IMR-90 (cell line): ENCODE data around the gene DOCK10. TPM values are rescaled to one million over a fixed set of nuclear protein-coding genes. Genes with fewer than 3 reads are reported as not detected.

Source experiments
- ATAC-seq: fragments of 200-7000 bp; cut with Tn5 transposase; 2 replicates; pipeline ENCODE4 v1.9.1; 2020; ENCODE audit warnings: low read depth, mild to moderate bottlenecking, moderate library complexity
- BruUV-seq: library from RNA; stranded (reverse); fragments of 400-500 nt; replicated peaks from 2 replicates; lab custom pipeline; 2021; lab: Mats Ljungman, UMichigan
- CTCF ChIA-PET: fragments of 300-600 bp; formaldehyde crosslinking; extraction: SDS; loops from one replicate; lab custom pipeline; 2021; ENCODE audit warnings: antibody characterized with exemption; lab: Yijun Ruan, JAX
- POLR2A ChIA-PET: fragments of 300-600 bp; sonication (Branson Sonifier 250); formaldehyde crosslinking; loops from one replicate; lab custom pipeline; 2022; ENCODE audit warnings: antibody characterized with exemption; ENCODE audit not compliant: unreplicated experiment; lab: Charles Lee
- DNase-seq: peaks from one replicate; pipeline ENCODE4 v3.0.0; 2013
- H2AFZ ChIP-seq: replicated peaks from 2 replicates; pipeline ENCODE3; 2013; ENCODE audit warnings: low read length, mild to moderate bottlenecking; ENCODE audit not compliant: poor library complexity
- H2AK5ac ChIP-seq: 2 replicates; pipeline ENCODE4 v1.6.1; 2013; ENCODE audit warnings: low read depth, low read length, inconsistent platforms
- H2AK9ac ChIP-seq: replicated peaks from 2 replicates; pipeline ENCODE3; 2013; ENCODE audit warnings: mild to moderate bottlenecking, low read depth, low read length, moderate library complexity; ENCODE audit not compliant: poor library complexity
- H2BK120ac ChIP-seq: 2 replicates; pipeline ENCODE4 v1.6.1; 2013; ENCODE audit warnings: low read depth, low read length, inconsistent platforms
- H2BK15ac ChIP-seq: 3 replicates; pipeline ENCODE4 v1.6.1; 2013; ENCODE audit warnings: low read depth, low read length, inconsistent platforms
- H2BK20ac ChIP-seq: 2 replicates; pipeline ENCODE4 v1.6.1; 2013; ENCODE audit warnings: low read depth, mild to moderate bottlenecking, inconsistent platforms, low read length, moderate library complexity
- H2BK5ac ChIP-seq: 2 replicates; pipeline ENCODE4 v1.6.1; 2013; ENCODE audit warnings: mild to moderate bottlenecking, low read depth, low read length, inconsistent platforms; ENCODE audit not compliant: poor library complexity, severe bottlenecking
- H3K14ac ChIP-seq: replicated peaks from 2 replicates; pipeline ENCODE4 v1.6.1; 2013; ENCODE audit warnings: low read depth, low read length, inconsistent platforms
- H3K18ac ChIP-seq: 2 replicates; pipeline ENCODE4 v1.6.1; 2013; ENCODE audit warnings: low read depth, low read length, control low read depth
- H3K23ac ChIP-seq: 2 replicates; pipeline ENCODE4 v1.6.1; 2013; ENCODE audit warnings: low read depth, low read length, inconsistent platforms
- H3K27ac ChIP-seq: 2 replicates; pipeline ENCODE4 v1.5.1; 2013; ENCODE audit warnings: mild to moderate bottlenecking, control low read depth, low read length; ENCODE audit not compliant: insufficient read depth
- H3K27me3 ChIP-seq: 2 replicates; pipeline ENCODE4 v1.6.1; 2013; ENCODE audit warnings: low read length; ENCODE audit not compliant: control insufficient read depth, insufficient read depth
- H3K36me3 ChIP-seq: 2 replicates; pipeline ENCODE4 v1.6.1; 2013; ENCODE audit warnings: low read length, mixed read lengths; ENCODE audit not compliant: control insufficient read depth, insufficient read depth
- H3K4ac ChIP-seq: 2 replicates; pipeline ENCODE4 v1.6.1; 2013; ENCODE audit warnings: low read depth, low read length, inconsistent platforms
- H3K4me1 ChIP-seq: 2 replicates; pipeline ENCODE4 v1.6.1; 2013; ENCODE audit warnings: low read length, mixed read lengths; ENCODE audit not compliant: control insufficient read depth, insufficient read depth
- H3K4me2 ChIP-seq: 2 replicates; pipeline ENCODE4 v1.6.1; 2013; ENCODE audit warnings: low read depth, mild to moderate bottlenecking, control low read depth, low read length, moderate library complexity
- H3K4me3 ChIP-seq: 2 replicates; pipeline ENCODE4 v1.5.1; 2013; ENCODE audit warnings: low read depth, mild to moderate bottlenecking, control low read depth, low read length, moderate library complexity; ENCODE audit not compliant: insufficient read depth
- H3K56ac ChIP-seq: 2 replicates; pipeline ENCODE4 v1.6.1; 2013; ENCODE audit warnings: low read length, inconsistent platforms; ENCODE audit not compliant: insufficient read depth; ENCODE audit errors: extremely low read depth
- H3K79me1 ChIP-seq, 2 experiments: 2 replicates each; pipeline ENCODE4 v1.6.1; 2013; ENCODE audit warnings: low read length in 2 of 2, inconsistent platforms in 1 of 2, low read depth in 1 of 2
- H3K9ac ChIP-seq: 2 replicates; pipeline ENCODE4 v1.6.1; 2013; ENCODE audit warnings: low read depth, low read length, control low read depth
- H3K9me1 ChIP-seq: 2 replicates; pipeline ENCODE4 v1.6.1; 2013; ENCODE audit warnings: low read length, inconsistent platforms; ENCODE audit not compliant: insufficient read depth
- H3K9me3 ChIP-seq: 2 replicates; pipeline ENCODE4 v1.6.1; 2013; ENCODE audit warnings: low read length; ENCODE audit not compliant: control insufficient read depth, insufficient read depth
- H4K20me1 ChIP-seq: 2 replicates; pipeline ENCODE4 v1.6.1; 2013; ENCODE audit warnings: low read length, inconsistent platforms; ENCODE audit not compliant: insufficient read depth
- H4K5ac ChIP-seq: 2 replicates; pipeline ENCODE4 v1.6.1; 2013; ENCODE audit warnings: mild to moderate bottlenecking, low read depth, low read length, control low read depth
- H4K8ac ChIP-seq, 2 experiments: 2 replicates each; pipeline ENCODE4 v1.6.1; 2013; ENCODE audit warnings: low read depth in 2 of 2, low read length in 2 of 2, control low read depth in 1 of 2, inconsistent platforms in 1 of 2
- H4K91ac ChIP-seq: 2 replicates; pipeline ENCODE4 v1.6.1; 2013; ENCODE audit warnings: low read depth, low read length, inconsistent platforms; ENCODE audit not compliant: insufficient read depth
- BHLHE40 ChIP-seq: fragments of 150-350 bp; IDR thresholded peaks from 2 replicates; pipeline ENCODE4 v1.6.1; 2016; ENCODE audit warnings: mild to moderate bottlenecking, low read depth, low read length
- CEBPB ChIP-seq: IDR thresholded peaks from 2 replicates; pipeline ENCODE4 v1.6.1; 2012; ENCODE audit warnings: low read depth, low read length, improper control_type of control experiment
- CHD1 ChIP-seq: IDR thresholded peaks from 2 replicates; pipeline ENCODE4 v1.6.1; 2012; ENCODE audit warnings: low read depth, low read length, improper control_type of control experiment
- CTCF ChIP-seq: conservative IDR thresholded peaks from 2 replicates; pipeline ENCODE4 v1.5.1; 2012; ENCODE audit warnings: mild to moderate bottlenecking, low read depth, low read length, improper control_type of control experiment
- ELK1 ChIP-seq: fragments of 150-350 bp; IDR thresholded peaks from 2 replicates; pipeline ENCODE4 v1.6.1; 2016; ENCODE audit warnings: low read depth, mild to moderate bottlenecking, low read length, moderate library complexity, borderline replicate concordance
- FOS ChIP-seq: fragments of 150-350 bp; IDR thresholded peaks from 2 replicates; pipeline ENCODE4 v1.6.1; 2016; ENCODE audit warnings: low read depth, low read length
- MAFK ChIP-seq: IDR thresholded peaks from 2 replicates; pipeline ENCODE4 v1.6.1; 2012; ENCODE audit warnings: low read depth, low read length, improper control_type of control experiment
- MAZ ChIP-seq: IDR thresholded peaks from 2 replicates; pipeline ENCODE4 v1.6.1; 2012; ENCODE audit warnings: low read depth, mild to moderate bottlenecking, low read length, improper control_type of control experiment, moderate library complexity, borderline replicate concordance
- MXI1 ChIP-seq: IDR thresholded peaks from 2 replicates; pipeline ENCODE4 v1.6.1; 2012; ENCODE audit warnings: low read depth, mild to moderate bottlenecking, low read length, moderate library complexity, borderline replicate concordance
- NFE2L2 ChIP-seq: fragments of 150-350 bp; IDR thresholded peaks from 2 replicates; pipeline ENCODE4 v1.6.1; 2016; ENCODE audit warnings: low read depth, mild to moderate bottlenecking, low read length
- POLR2A ChIP-seq: IDR thresholded peaks from 2 replicates; pipeline ENCODE4 v1.6.1; 2012; ENCODE audit warnings: mild to moderate bottlenecking, low read depth, low read length
- RAD21 ChIP-seq: IDR thresholded peaks from 2 replicates; pipeline ENCODE4 v1.6.1; 2012; ENCODE audit warnings: low read length, improper control_type of control experiment
- RCOR1 ChIP-seq: IDR thresholded peaks from 2 replicates; pipeline ENCODE4 v1.6.1; 2012; ENCODE audit warnings: mild to moderate bottlenecking, low read length, improper control_type of control experiment; ENCODE audit not compliant: insufficient replicate concordance
- RFX5 ChIP-seq: IDR thresholded peaks from 2 replicates; pipeline ENCODE4 v1.8.0; 2012; ENCODE audit warnings: low read depth, mild to moderate bottlenecking, low read length, moderate library complexity
- SMC3 ChIP-seq: fragments of 150-350 bp; IDR thresholded peaks from 2 replicates; pipeline ENCODE4 v1.6.1; 2016; ENCODE audit warnings: low read depth, mild to moderate bottlenecking, antibody characterized with exemption, low read length, moderate library complexity
- USF2 ChIP-seq: fragments of 150-350 bp; IDR thresholded peaks from 2 replicates; pipeline ENCODE4 v1.6.1; 2017; ENCODE audit warnings: mild to moderate bottlenecking, antibody characterized with exemption, low read length, low read depth
- WGBS, 2 experiments: methylation state at CpG; one replicate each; pipeline versions ENCODE4 v1.1.5 to v1.1.7; 2013; ENCODE audit warnings: missing lambda C conversion rate in 2 of 2; ENCODE audit not compliant: insufficient read length in 1 of 2; ENCODE audit errors: extremely low coverage in 2 of 2; 5-methylcytosine and 5-hydroxymethylcytosine counted together
- dilution Hi-C: fragments of 300-500 bp; cut with HindIII; formaldehyde crosslinking; loops from one replicate; pipeline ENCODE4 v1.14.3; 2018; ENCODE audit warnings: low sequenced_read_pairs; ENCODE audit not compliant: unreplicated experiment
- in situ Hi-C: fragments of 300-500 bp; cut with MboI; formaldehyde crosslinking; loops from 3 replicates; pipeline ENCODE4 v1.14.3; 2019; ENCODE audit warnings: low sequenced_read_pairs, inconsistent platforms, mixed read lengths
- intact Hi-C: fragments of 100-400 bp; cut with micrococcal nuclease; formaldehyde crosslinking; loops from 2 replicates; pipeline ENCODE4 v1.10.0; 2022
- polyA plus RNA-seq, 3 experiments: library from polyadenylated mRNA; depleted of rRNA; stranded (reverse); fragments of >200 nt; gene quantifications; 2 replicates each; pipeline ENCODE4 v1.2.3, GENCODE V29; 2012; ENCODE audit warnings: low replicate concordance in 1 of 3
- total RNA-seq: library from RNA; depleted of rRNA; stranded (reverse); fragments of >200 nt; gene quantifications from 2 replicates; pipeline ENCODE4 v1.2.3, GENCODE V29; 2012

Gene DOCK10
- total and polyA plus RNA-seq, 2 of the 4 experiments (the other 2 are of a cell fraction), result 58.6 to 75.3 TPM

- Histone ChIP-seq H3K9me3 (no peaks in the 10 kb centered on the region), H3K4me2 (no peak overlapping the region), H3K79me1 (peaks cover 35 to 72% of the 10 kb centered on the region in 2 experiments), H2AK9ac (no peak overlapping the region), H3K36me3 (no peaks in the 10 kb centered on the region), H4K5ac (no peak overlapping the region), H3K4ac (no peak overlapping the region), H4K91ac (no peak overlapping the region), H3K9me1 (peaks cover 8% of the 10 kb centered on the region), H2AFZ (no peak overlapping the region), H2BK20ac (no peak overlapping the region), H3K56ac (no peak overlapping the region), H3K14ac (no peak overlapping the region), H3K18ac (no peak overlapping the region), H3K27me3 (no peaks in the 10 kb centered on the region), H3K23ac (no peak overlapping the region), H3K27ac (no peak overlapping the region), H4K8ac (no peak overlapping the region), H4K20me1 (no peaks in the 10 kb centered on the region), H2BK120ac (no peak overlapping the region), H2BK15ac (no peak overlapping the region), H3K4me3 (no peak overlapping the region), H2BK5ac (no peak overlapping the region), H3K4me1 (peaks cover 7% of the 10 kb centered on the region), H2AK5ac (no peak overlapping the region), H3K9ac (no peak overlapping the region)
- TF ChIP-seq USF2, result no peak
- no peak for TF ChIP-seq RCOR1
- TF ChIP-seq CEBPB, result no peak
- TF ChIP-seq ELK1, result no peak
- TF ChIP-seq NFE2L2, result no peak
- no peak for TF ChIP-seq CHD1
- no peak for TF ChIP-seq MAFK
- no peak for TF ChIP-seq FOS
- TF ChIP-seq RAD21, result no peak
- TF ChIP-seq RFX5, result no peak
- TF ChIP-seq BHLHE40, result no peak
- TF ChIP-seq MXI1, result no peak
- TF ChIP-seq MAZ, result no peak
- no peak for TF ChIP-seq CTCF
- TF ChIP-seq POLR2A, result no peak
- no peak for TF ChIP-seq SMC3
- no peak for ATAC-seq
- BruUV-seq, result no TSS peak
- ChIA-PET CTCF (no interaction called here), POLR2A (no interaction called here)
- dilution Hi-C loops (no loop called here), intact Hi-C loops (no loop called here), in situ Hi-C loops (no loop called here)
- no CpG with 5 or more reads among the region's 1 CpG for WGBS, 2 experiments
- no peak for DNase-seq
Observed at GRCh38 chr2:224999321-224999720, 42.9 kb downstream of the DOCK10 start.
